H1 (cell line): ENCODE measurements around the gene RHOXF2B.
"Not testable (repeated sequence)": the region's sequence is repeated elsewhere in the genome, so short reads cannot be mapped to it uniquely, and the experiment has no call there.

Experiments used
- CBX5 ChIP-seq: fragments of 300-800, 300-1000 bp; sonication (generic); IDR thresholded peaks from 2 replicates; pipeline ENCODE4 v1.7.1; 2016; ENCODE audit warnings: antibody characterized with exemption, low read length, low read depth
- CHD2 ChIP-seq: IDR thresholded peaks from 2 replicates; pipeline ENCODE4 v1.6.1; 2012; ENCODE audit warnings: low read length, improper control_type of control experiment
- EP300 ChIP-seq, 2 experiments: IDR thresholded peaks; 1 replicate in 1 of 2; 2 replicates in 1 of 2; pipeline ENCODE4 v1.6.1; 2011 to 2012; ENCODE audit warnings: low read depth in 2 of 2, low read length in 2 of 2, mild to moderate bottlenecking in 2 of 2, borderline replicate concordance in 1 of 2, inconsistent platforms in 1 of 2, moderate library complexity in 1 of 2
- FOSL1 ChIP-seq: IDR thresholded peaks from 2 replicates; pipeline ENCODE4 v1.6.1; 2011; ENCODE audit warnings: mild to moderate bottlenecking, low read depth, low read length, moderate library complexity; ENCODE audit not compliant: insufficient read depth
- JUND ChIP-seq: IDR thresholded peaks from 2 replicates; pipeline ENCODE4 v1.6.1; 2011; ENCODE audit warnings: mild to moderate bottlenecking, improper control_type of control experiment, low read length
- POLR2A ChIP-seq, 2 experiments: IDR thresholded peaks; 1 replicate in 1 of 2; 2 replicates in 1 of 2; pipeline ENCODE4 v1.6.1; 2011; ENCODE audit warnings: low read depth in 2 of 2, low read length in 2 of 2, mild to moderate bottlenecking in 2 of 2; ENCODE audit errors: control extremely low read depth in 1 of 2
- SIN3A ChIP-seq, 2 experiments: IDR thresholded peaks in 1 of 2; conservative IDR thresholded peaks in 1 of 2; 2 replicates each; pipeline ENCODE4 v1.6.1; 2011 to 2012; ENCODE audit warnings: low read length in 2 of 2, improper control_type of control experiment in 1 of 2, low read depth in 1 of 2, mild to moderate bottlenecking in 1 of 2
- YY1 ChIP-seq: IDR thresholded peaks from 2 replicates; pipeline ENCODE4 v1.6.1; 2011; ENCODE audit warnings: low read depth, mild to moderate bottlenecking, low read length
- ZNF274 ChIP-seq: IDR thresholded peaks from 2 replicates; pipeline ENCODE4 v1.7.0; 2012; ENCODE audit warnings: low read length, borderline replicate concordance; ENCODE audit errors: extremely low read depth
- TF ChIP-seq, protein P1 (sequence below), 3 experiments: IDR thresholded peaks; 1 replicate in 2 of 3; 2 replicates in 1 of 3; pipeline versions ENCODE4 v1.5.1 to v1.6.1; 2011; ENCODE audit warnings: low read length in 3 of 3, mild to moderate bottlenecking in 3 of 3, inconsistent platforms in 2 of 3, low read depth in 1 of 3, moderate library complexity in 1 of 3; ENCODE audit not compliant: insufficient read depth in 1 of 3; ENCODE audit errors: control extremely low read depth in 1 of 3

GRCh38 chrX:120077590-120077989, at the start of gene RHOXF2B:
- TF ChIP-seq, protein P1, sequence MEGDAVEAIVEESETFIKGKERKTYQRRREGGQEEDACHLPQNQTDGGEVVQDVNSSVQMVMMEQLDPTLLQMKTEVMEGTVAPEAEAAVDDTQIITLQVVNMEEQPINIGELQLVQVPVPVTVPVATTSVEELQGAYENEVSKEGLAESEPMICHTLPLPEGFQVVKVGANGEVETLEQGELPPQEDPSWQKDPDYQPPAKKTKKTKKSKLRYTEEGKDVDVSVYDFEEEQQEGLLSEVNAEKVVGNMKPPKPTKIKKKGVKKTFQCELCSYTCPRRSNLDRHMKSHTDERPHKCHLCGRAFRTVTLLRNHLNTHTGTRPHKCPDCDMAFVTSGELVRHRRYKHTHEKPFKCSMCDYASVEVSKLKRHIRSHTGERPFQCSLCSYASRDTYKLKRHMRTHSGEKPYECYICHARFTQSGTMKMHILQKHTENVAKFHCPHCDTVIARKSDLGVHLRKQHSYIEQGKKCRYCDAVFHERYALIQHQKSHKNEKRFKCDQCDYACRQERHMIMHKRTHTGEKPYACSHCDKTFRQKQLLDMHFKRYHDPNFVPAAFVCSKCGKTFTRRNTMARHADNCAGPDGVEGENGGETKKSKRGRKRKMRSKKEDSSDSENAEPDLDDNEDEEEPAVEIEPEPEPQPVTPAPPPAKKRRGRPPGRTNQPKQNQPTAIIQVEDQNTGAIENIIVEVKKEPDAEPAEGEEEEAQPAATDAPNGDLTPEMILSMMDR (IDR thresholded peaks at IDR 0.05; ENCODE audit: control extremely low read depth in 1 of 3, insufficient read depth in 1 of 3, low read depth in 1 of 3, low read length in 3 of 3): not testable (repeated sequence)
- TF ChIP-seq JUND; EP300 (IDR thresholded peaks at IDR 0.05; ENCODE audit: borderline replicate concordance in 1 of 2, low read depth in 2 of 2, low read length in 2 of 2); POLR2A (IDR thresholded peaks at IDR 0.05; ENCODE audit: control extremely low read depth in 1 of 2, low read depth in 2 of 2, low read length in 2 of 2); CHD2; YY1; ZNF274; CBX5; SIN3A (conservative IDR thresholded peaks at IDR 0.05 in 1 of 2, IDR thresholded peaks at IDR 0.05 in 1 of 2; ENCODE audit: low read depth in 1 of 2, low read length in 2 of 2); FOSL1: not testable (repeated sequence)
